ENCODE measurements around the gene DTX1. TPM values are rescaled to one million over a fixed set of nuclear protein-coding genes. Genes with fewer than 3 reads are reported as not detected.
A peak's percentile ranks its signal among the peaks of the same experiment; 100 is the strongest.

DTX1 gene
- total RNA-seq, 4 donors from 2014 or later: 17.3 to 38.1 (median 25.4) TPM

- Histone ChIP-seq H3K9me3 (peaks cover 0 to 5% (median 0%) of the 10 kb centered on the region in 4 donors), H3K27me3 (peaks cover 0 to 4% of the 10 kb centered on the region in 2 donors), H3K4me1 (no peaks in the 10 kb centered on the region), H3K4me3 (no peak overlapping the region), H3K36me3 (no peaks in the 10 kb centered on the region), H3K27ac (no peak overlapping the region)
- DNase-seq (ENCODE audit: low spot score in 2 of 2): no peak
- TF ChIP-seq, protein P1, sequence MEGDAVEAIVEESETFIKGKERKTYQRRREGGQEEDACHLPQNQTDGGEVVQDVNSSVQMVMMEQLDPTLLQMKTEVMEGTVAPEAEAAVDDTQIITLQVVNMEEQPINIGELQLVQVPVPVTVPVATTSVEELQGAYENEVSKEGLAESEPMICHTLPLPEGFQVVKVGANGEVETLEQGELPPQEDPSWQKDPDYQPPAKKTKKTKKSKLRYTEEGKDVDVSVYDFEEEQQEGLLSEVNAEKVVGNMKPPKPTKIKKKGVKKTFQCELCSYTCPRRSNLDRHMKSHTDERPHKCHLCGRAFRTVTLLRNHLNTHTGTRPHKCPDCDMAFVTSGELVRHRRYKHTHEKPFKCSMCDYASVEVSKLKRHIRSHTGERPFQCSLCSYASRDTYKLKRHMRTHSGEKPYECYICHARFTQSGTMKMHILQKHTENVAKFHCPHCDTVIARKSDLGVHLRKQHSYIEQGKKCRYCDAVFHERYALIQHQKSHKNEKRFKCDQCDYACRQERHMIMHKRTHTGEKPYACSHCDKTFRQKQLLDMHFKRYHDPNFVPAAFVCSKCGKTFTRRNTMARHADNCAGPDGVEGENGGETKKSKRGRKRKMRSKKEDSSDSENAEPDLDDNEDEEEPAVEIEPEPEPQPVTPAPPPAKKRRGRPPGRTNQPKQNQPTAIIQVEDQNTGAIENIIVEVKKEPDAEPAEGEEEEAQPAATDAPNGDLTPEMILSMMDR (IDR thresholded peaks at IDR 0.05): no peak
- no peak for TF ChIP-seq EP300 (IDR thresholded peaks at IDR 0.05)
- no peak for TF ChIP-seq POLR2A (IDR thresholded peaks at IDR 0.05)
- 80 to 87% methylated on average over 4 of the region's 4 CpGs for WGBS, 2 donors
These were observed 16.6 kb upstream of the DTX1 start for GRCh38 chr12:113039911-113040445.

DNA sequence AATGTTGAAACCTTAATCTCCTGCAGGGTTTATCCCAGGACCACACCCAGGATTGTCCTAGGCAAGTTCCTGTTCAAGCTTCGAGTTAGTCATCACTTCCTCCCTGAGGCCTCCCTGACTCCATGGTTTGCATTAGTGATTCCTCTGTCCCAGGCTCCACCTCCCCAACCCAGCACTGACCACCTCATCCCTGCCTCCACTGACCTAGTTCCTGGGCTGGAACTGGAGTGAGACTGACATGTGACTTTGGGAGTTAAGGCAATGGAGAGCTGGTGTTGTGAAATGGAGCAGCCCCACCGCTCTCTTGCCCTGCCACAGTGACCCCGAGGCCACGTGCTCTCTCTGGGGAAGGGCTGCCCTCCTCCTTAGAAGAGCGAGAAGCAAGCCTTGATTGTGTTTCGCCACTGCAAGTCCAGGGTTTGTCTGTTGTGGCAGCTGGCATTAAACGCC is 15.8 kb upstream of the DTX1 start:
- H3K36me3 ChIP-seq: no peaks in the 10 kb centered on the region
- peaks cover 0 to 5% (median 0%) of the 10 kb centered on the region in 4 donors for H3K9me3 ChIP-seq
- H3K4me1 ChIP-seq: no peaks in the 10 kb centered on the region
- WGBS, 2 donors: 35 to 48% methylated on average over 7 of the region's 7 CpGs
- peak; percentile 54 to 71 for DNase-seq (ENCODE audit: low spot score in 2 of 2)
- H3K27ac ChIP-seq: peak overlapping the region in 1 of 4 donors; percentile 50
- TF ChIP-seq EP300 (IDR thresholded peaks at IDR 0.05) (peak in 1 of 2 donors; percentile 88), POLR2A (IDR thresholded peaks at IDR 0.05) (no peak)
- TF ChIP-seq, protein P1 (IDR thresholded peaks at IDR 0.05): no peak
- no peak overlapping the region for H3K4me3 ChIP-seq
- peaks cover 0 to 4% of the 10 kb centered on the region in 2 donors for H3K27me3 ChIP-seq

- Histone ChIP-seq H3K4me3 (no peak overlapping the region), H3K9me3 (peaks cover 0 to 5% (median 0%) of the 10 kb centered on the region in 4 donors), H3K27me3 (peaks cover 0 to 4% of the 10 kb centered on the region in 2 donors), H3K4me1 (no peaks in the 10 kb centered on the region), H3K27ac (no peak overlapping the region), H3K36me3 (no peaks in the 10 kb centered on the region)
- DNase-seq (ENCODE audit: low spot score in 2 of 2): no peak
- TF ChIP-seq, protein P1 (IDR thresholded peaks at IDR 0.05): no peak
- TF ChIP-seq POLR2A (IDR thresholded peaks at IDR 0.05) (no peak), EP300 (IDR thresholded peaks at IDR 0.05) (no peak)
- WGBS, 2 donors: 81 to 86% methylated on average over 7 of the region's 7 CpGs
These were observed 15.0 kb upstream of the DTX1 start for GRCh38 chr12:113041560-113041959.

DNA sequence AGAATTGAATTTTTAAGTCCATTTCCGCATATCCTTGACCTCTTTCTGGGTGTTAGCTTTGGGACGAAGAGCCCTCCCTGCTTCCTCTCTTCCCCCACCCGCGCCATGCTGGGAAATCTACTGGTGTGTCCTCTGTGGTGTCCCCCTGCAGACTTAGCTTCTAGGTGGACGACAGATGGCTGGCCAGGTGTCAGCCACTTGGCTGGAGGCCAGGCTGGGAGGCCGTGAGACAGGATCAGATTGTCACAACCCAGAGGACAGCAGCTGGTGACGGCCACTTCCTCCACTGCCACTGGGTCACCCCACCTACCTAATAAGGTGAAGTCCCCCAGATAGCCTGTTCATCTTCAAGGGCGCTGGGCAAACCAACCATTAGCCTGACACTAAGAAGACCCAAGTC is 13.3 kb upstream of the DTX1 start:
- H3K27ac ChIP-seq: no peak overlapping the region
- no peaks in the 10 kb centered on the region for H3K4me1 ChIP-seq
- 66 to 73% methylated on average over 8 of the region's 8 CpGs for WGBS, 2 donors
- H3K36me3 ChIP-seq: no peaks in the 10 kb centered on the region
- peaks cover 0 to 4% of the 10 kb centered on the region in 2 donors for H3K27me3 ChIP-seq
- H3K9me3 ChIP-seq: peaks cover 0 to 5% (median 0%) of the 10 kb centered on the region in 4 donors
- no peak for DNase-seq (ENCODE audit: low spot score in 2 of 2)
- no peak overlapping the region for H3K4me3 ChIP-seq
- TF ChIP-seq POLR2A (IDR thresholded peaks at IDR 0.05) (no peak), EP300 (IDR thresholded peaks at IDR 0.05) (no peak)
- TF ChIP-seq, protein P1 (IDR thresholded peaks at IDR 0.05): no peak

DNA sequence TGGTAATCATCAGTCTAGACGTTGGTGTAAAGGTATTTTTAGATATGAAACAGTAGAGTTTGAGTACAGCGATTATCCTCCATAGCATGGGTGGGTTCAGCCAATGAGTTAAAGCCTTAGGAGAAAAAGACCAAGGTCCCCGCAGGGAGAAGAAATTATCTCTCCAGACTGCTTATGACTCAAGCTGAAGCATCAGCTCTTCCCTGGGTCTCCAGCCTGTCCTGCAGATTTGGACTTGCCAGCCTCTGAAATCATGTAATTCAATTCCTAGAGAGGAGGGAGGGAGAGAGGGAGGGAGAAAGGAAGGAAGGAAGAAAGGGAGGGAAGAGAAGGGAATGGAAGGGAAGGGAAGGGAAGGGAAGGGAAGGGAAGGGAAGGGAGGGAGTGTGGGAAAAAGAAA is 12.0 kb upstream of the DTX1 start:
- no peak overlapping the region for H3K27ac ChIP-seq
- no peak for DNase-seq (ENCODE audit: low spot score in 2 of 2)
- H3K9me3 ChIP-seq: peaks cover 0 to 5% (median 0%) of the 10 kb centered on the region in 4 donors
- no peaks in the 10 kb centered on the region for H3K36me3 ChIP-seq
- H3K4me1 ChIP-seq: no peaks in the 10 kb centered on the region
- TF ChIP-seq POLR2A (IDR thresholded peaks at IDR 0.05): no peak
- no peak overlapping the region for H3K4me3 ChIP-seq
- WGBS, 2 donors: 70 to 75% methylated on average over 3 of the region's 3 CpGs
- H3K27me3 ChIP-seq: peaks cover 0 to 4% of the 10 kb centered on the region in 2 donors

Data from tibial nerve (tissue), 4 donors.